ENCODE data around the gene ULK2.

DNA sequence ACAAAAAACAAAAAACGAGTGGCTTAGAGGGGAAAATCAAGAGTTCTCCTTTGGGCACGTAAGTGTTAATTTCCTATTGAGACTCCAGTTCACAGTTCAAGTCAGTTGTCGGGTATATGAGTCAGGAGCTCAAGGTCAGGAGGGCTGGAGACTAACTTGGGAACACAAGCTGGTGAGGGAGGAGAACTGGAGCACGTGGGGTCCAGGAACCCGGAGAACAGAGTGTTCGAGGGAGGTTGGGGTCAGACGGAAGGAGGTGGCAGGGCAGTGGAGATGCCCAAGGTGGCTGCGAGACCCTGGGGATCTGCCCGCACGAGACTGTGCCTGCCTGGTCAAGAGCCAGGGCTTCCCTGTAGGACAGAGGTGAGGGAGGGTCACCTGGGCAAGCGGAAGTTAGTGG is 131.7 kb downstream of the ULK2 start:
- no peak for TF ChIP-seq REPIN1 (tag by site-specific recombination; IDR thresholded peaks at IDR 0.05; ENCODE audit: low read depth)
- no peak for TF ChIP-seq ZNF76 (tag by site-specific recombination; IDR thresholded peaks at IDR 0.05; ENCODE audit: borderline replicate concordance, low read depth)
- TF ChIP-seq ZNF654 (tag by site-specific recombination; IDR thresholded peaks at IDR 0.05; ENCODE audit: low read depth): no peak
- no peak for TF ChIP-seq ZNF24 (tag by site-specific recombination; IDR thresholded peaks at IDR 0.05)
- TF ChIP-seq, protein P1, sequence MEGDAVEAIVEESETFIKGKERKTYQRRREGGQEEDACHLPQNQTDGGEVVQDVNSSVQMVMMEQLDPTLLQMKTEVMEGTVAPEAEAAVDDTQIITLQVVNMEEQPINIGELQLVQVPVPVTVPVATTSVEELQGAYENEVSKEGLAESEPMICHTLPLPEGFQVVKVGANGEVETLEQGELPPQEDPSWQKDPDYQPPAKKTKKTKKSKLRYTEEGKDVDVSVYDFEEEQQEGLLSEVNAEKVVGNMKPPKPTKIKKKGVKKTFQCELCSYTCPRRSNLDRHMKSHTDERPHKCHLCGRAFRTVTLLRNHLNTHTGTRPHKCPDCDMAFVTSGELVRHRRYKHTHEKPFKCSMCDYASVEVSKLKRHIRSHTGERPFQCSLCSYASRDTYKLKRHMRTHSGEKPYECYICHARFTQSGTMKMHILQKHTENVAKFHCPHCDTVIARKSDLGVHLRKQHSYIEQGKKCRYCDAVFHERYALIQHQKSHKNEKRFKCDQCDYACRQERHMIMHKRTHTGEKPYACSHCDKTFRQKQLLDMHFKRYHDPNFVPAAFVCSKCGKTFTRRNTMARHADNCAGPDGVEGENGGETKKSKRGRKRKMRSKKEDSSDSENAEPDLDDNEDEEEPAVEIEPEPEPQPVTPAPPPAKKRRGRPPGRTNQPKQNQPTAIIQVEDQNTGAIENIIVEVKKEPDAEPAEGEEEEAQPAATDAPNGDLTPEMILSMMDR (tag by site-specific recombination; IDR thresholded peaks at IDR 0.05): no peak
- TF ChIP-seq, protein P2, sequence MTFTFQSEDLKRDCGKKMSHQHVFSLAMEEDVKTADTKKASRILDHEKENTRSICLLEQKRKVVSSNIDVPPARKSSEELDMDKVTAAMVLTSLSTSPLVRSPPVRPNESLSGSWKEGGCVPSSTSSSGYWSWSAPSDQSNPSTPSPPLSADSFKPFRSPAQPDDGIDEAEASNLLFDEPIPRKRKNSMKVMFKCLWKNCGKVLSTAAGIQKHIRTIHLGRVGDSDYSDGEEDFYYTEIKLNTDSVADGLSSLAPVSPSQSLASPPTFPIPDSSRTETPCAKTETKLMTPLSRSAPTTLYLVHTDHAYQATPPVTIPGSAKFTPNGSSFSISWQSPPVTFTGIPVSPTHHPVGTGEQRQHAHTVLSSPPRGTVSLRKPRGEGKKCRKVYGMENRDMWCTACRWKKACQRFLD (tag by site-specific recombination; IDR thresholded peaks at IDR 0.05): no peak
- no peak for TF ChIP-seq ZBTB7A (tag by site-specific recombination; IDR thresholded peaks at IDR 0.05; ENCODE audit: low read depth)
- TF ChIP-seq GLIS2 (tag by site-specific recombination; IDR thresholded peaks at IDR 0.05): no peak
- TF ChIP-seq KLF10 (tag by site-specific recombination; IDR thresholded peaks at IDR 0.05): no peak
- TF ChIP-seq, protein P3, sequence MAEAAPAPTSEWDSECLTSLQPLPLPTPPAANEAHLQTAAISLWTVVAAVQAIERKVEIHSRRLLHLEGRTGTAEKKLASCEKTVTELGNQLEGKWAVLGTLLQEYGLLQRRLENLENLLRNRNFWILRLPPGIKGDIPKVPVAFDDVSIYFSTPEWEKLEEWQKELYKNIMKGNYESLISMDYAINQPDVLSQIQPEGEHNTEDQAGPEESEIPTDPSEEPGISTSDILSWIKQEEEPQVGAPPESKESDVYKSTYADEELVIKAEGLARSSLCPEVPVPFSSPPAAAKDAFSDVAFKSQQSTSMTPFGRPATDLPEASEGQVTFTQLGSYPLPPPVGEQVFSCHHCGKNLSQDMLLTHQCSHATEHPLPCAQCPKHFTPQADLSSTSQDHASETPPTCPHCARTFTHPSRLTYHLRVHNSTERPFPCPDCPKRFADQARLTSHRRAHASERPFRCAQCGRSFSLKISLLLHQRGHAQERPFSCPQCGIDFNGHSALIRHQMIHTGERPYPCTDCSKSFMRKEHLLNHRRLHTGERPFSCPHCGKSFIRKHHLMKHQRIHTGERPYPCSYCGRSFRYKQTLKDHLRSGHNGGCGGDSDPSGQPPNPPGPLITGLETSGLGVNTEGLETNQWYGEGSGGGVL (tag by site-specific recombination; IDR thresholded peaks at IDR 0.05): no peak
- no peak for TF ChIP-seq IKZF3 (tag by site-specific recombination; IDR thresholded peaks at IDR 0.05)
- TF ChIP-seq ZNF121 (tag by site-specific recombination; IDR thresholded peaks at IDR 0.05): no peak
- TF ChIP-seq TCF7L2 (IDR thresholded peaks at IDR 0.05; ENCODE audit: borderline replicate concordance, low read depth, low read length): no peak
